GM23248 (cell line): ENCODE measurements around the gene GORASP1.

Source experiments
- EZH2 ChIP-seq: fragments of 200-600 bp; sonication (generic); IDR thresholded peaks from 2 replicates; pipeline ENCODE4 v1.6.1; 2018; ENCODE audit warnings: antibody characterized with exemption, mild to moderate bottlenecking; ENCODE audit not compliant: insufficient read depth, poor library complexity, severe bottlenecking
- EZH2phosphoT487 ChIP-seq: fragments of 200-600 bp; sonication (generic); IDR thresholded peaks from 2 replicates; pipeline ENCODE4 v1.6.1; 2018; ENCODE audit warnings: antibody characterized with exemption, moderate library complexity, mild to moderate bottlenecking, low read depth; ENCODE audit not compliant: insufficient read depth

DNA sequence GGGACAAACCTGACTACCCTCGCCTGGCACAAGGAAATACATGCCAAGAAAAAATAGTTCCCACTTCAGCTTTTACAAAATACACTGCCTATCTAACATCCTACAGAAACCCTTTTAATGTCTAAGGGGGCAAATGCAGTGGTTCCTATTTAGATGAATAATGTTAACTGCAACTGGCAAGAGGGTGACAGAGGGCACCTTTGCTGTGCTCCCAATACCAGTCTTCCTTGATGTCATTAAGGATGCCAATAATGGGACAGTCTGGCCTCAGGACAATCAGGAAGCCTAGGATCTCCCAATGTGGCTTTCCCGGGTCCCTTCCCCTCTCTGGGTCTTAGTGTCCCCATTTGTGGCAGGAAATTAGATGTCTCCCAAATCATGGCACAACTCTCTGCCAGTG is 32.0 kb upstream of the GORASP1 start:
- TF ChIP-seq EZH2 (no peak), EZH2phosphoT487 (no peak)
